ENCODE data around the gene MRPS9.

Gene MRPS9

DNA sequence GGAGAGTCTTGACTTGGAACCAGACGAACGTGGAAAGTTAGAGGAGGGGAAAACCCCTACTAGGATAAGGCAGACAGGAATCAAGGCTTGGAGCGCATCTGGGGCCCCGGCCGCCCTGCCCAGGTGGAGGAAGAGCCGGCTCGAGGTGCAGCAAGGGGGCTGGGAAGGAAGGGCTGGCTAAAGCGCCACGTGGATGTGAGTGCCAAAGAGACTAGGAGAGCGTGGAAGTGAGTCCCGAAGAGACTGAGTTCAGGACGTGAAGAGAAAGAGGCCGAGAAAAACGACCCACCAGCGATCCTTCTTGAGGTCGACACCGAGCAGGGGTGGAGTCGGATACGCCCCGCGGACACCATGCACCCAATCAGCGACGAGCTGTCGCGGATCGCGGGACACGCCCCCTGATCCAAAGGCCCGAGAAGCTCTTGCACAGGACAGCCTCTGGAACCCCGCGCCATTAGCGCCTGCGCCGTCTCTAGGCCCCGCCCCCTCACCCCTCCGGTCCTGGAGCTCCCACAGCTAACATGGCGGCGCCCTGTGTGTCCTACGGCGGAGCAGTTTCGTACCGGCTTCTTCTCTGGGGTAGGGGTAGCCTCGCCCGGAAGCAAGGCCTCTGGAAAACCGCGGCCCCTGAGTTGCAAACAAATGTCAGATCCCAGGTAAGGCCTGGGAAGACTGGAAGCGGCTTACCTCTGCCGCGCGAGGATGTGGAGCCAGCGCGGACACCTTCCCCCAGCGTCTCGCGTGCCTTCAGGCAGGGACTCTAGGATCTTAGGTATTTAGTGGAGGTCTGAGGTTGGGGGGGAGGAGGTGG lies at the start of gene MRPS9:
TSS of gene MRPS9 (plus strand) at position 498 of the 811 bp plus-strand sequence. CDS start at position 522, 24 bp downstream.
- peak; percentile 98 for DNase-seq

DNA sequence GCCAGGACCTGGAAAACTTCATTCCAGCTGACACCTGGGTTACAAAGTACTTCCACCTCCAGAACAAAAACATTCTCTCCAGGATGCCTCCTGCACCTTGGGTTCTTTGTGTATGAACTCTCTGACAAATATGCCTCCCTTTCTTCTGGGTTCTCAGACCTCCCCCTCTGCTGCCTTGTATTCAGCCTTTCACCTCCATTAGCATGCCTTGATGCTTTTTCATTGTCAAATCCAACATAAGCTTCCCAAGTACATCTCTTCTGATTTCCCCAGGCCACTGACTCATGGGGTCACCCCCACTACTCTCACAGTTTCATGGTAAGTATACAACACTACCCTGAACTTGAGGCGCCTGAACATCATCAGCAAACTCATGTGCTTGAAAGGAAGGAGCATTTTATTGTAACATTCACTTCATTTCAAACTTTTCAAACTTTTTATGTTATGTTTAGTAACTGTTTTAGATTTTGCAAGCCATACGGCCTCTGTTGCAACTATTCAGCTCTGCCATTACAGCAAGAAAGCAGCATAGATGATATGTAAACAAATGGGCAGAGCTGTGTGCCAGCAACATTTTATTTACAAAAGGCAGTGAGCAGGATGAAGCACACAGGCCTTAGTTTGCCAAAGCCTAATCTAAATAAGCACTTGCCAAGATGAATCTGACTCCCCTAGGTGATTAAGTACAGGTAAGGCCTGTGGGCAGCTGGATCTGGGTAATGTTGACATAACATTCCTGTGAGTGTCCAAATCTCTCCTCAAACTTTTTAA lies 32.5 kb upstream of the MRPS9 start:
- no peak for DNase-seq

DNA sequence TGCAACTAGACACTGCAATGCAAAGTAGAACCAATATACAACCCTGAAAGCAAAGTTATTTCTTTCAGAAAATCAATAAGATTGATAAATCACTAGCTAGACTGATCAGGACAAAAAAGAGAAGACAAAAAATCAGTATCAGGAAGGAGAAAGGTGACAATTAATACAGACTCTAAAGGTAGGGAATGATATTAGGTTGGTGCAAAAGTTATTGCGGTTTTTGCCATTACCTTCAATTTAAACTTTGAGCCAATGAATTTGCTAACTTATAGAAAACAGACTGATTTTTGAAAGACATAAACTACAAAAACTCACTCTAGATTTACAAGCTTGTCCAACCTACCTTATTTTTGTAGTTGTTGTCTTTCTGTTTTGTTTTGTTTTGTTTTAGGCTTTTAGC lies 30.5 kb upstream of the MRPS9 start:
- DNase-seq = no peak

DNA sequence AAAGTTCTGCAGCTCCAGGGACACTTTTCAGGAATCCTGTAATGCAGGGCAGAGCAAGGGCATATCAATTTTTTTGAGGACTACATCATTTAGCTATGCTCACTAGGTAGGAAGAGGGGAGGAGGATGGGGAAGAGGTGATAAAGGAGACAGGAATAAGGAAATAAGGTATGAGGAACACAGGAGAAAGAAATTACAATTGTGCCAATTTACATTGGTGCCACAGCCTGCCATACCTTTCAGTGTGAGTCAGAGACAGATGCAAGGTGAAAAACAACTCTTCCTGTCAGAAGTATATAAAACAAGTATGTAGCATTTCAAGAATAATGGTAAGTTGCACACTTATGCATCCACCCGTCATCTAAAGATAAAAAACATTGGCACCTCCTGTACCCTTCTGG lies 5.4 kb upstream of the MRPS9 start:
- DNase-seq = no peak

DNA sequence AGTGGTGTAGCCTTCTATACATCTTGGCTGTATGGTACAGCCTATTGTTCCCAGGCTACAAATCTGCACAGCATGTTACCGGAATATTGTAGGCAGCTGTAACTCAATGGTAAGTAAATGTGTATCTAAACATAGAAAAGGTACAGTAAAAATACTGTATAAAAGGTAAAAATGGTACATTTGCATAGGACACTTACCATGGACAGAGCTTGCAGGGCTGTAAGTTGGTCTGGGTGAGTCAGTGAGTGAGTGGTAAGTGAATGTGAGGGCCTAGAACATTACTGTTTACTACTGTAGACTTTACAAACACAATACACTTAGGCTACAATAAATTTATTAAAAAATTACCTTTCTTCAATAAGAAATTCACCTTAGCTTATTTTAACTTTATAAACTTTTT lies 3.7 kb upstream of the MRPS9 start:
- no peak for DNase-seq

DNA sequence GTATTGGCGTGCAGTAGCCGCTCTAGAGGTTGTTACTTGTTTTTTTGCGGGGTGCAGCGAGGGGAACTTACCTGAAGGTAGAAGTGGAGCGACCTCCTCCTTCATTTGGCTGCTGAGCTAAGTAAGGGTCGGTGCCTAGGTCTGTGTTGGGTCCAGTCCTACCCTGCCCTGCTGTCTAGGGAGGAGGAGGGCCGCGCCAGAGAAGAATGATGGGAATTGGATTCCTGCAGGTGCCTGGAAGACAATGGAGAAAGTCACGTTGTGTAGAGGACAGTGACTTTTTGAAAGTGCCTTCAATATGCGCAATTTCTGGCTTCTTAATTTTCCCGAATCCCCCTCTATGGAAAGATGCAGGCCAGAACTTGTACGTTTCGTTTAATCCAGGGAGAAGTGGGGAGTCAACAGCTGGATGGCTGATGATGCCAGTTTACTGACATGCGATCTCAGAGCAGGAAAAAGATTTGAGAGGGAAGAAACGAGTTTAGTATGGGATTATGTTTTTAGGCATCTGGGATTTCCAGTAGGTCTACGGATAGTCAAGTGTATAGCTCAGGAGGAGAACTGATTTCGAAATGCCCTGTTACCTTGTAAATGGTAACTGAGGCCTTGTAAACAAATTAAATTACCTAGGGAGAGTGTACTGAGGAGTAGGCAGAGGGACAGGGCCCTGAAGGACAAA lies 653 bp downstream of the MRPS9 start:
- DNase-seq = no peak

DNA sequence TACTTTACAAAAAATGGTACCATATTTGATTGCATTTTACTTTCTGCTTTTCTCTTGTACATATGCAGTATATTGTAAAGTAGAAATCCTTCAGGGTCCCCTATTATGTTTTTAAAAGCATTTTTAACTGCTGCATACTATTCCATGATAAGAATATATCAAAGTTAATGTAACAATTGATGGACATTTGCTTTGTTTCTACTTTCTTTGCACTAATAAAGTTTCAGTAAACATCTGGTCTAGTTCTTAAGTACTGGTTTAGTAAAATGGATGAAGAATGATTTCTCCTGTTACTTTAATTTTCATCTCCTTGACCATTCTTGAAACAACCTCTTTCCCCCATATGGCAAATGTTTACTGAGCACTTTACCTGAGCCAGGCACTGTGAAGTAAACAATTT lies 1.7 kb downstream of the MRPS9 start:
- no peak for DNase-seq

DNA sequence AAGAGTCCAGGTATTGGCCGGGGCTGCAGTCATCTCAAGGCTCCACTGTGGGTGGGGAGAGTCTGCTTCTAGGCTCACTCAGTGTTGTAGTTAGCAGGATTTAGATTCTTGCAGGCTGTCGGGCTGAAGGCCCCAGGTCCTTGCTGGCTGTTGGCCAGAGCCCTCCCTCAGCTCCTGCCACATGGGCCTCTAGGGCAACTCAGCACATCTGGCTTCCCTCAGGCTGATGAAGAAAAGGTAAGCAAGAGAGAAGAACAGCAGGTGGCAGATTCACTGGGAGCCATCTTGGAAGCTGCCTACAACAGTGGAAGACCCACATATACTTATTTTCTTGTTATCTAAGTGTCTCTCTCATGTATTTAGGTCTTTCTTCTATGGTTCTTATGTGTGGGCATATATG lies 4.3 kb downstream of the MRPS9 start:
- DNase-seq = no peak

DNA sequence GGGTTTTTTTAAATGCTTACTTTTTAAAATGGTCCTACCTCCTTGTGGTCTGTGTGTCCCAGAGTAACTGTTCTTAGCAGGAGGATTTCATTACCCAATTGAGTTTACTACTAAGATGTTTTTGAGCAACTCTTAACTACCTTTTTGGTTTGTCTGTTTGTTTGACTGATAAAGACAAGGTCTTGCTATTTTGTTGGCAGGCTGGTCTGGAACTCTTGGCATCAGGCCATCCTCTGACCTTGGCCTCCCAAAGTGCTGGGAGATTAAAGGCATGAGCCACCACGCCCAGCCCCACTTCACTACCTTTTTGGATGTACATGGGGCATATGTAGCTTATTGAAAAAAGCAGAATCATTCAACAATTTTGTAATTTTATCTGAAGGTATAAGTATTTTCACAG lies 14.9 kb downstream of the MRPS9 start:
- DNase-seq = no peak

DNA sequence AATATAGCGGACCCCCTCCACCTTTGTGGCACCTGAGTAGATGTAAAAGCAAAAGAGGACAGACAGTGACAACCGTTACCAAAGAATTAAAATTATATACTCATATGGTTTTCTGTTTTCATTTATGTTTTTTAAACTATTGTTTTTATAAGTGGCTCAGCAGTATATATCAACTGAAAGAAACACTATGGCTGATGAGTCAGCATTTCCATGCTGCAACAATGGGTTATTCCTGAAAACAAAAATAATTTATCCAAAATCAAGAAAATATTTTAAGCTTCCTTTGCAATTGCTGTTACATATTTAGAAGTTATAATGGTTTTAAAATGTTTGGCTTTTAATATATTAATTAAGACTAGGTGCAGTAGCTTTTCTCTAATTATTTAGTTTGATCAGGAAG lies 17.7 kb downstream of the MRPS9 start:
- no peak for DNase-seq

DNA sequence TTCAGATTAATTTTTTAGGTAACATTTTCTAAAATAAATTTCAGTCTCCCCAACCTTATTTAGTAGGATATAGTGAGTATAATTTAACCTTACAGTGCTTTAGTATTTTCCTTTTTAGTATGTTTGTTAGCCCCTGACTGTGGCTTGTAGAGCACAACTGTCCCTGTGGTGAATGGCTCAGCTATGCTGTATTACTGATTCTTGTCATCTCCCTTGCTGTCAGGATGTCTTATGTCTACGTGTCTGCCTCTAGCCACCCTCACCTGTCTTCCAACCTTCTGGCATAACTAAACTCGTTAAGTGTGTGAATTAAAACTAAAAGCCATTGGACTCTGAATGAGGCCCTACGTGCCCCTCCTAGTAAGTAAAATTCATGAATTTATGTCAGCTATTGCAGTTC lies 18.4 kb downstream of the MRPS9 start:
- DNase-seq = no peak

DNA sequence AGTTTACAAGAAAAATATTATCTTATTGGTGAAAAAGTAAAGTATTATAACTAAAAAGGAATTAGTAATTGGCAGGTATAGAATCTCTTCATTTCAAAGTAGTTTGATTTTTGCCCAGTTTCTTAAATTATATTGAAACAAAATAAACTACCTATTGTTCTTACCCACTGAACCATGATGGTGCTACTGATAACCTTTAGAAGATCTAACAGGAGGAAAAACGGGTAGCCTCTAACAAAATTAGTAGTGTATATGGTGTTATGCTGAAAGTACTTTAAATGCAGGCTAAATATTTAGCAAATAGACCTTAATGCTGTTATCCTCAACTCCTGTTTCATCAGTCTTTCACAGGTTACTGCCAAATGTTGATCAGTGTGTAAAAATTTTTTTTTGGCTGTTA lies 19.1 kb downstream of the MRPS9 start:
- no peak for DNase-seq

DNA sequence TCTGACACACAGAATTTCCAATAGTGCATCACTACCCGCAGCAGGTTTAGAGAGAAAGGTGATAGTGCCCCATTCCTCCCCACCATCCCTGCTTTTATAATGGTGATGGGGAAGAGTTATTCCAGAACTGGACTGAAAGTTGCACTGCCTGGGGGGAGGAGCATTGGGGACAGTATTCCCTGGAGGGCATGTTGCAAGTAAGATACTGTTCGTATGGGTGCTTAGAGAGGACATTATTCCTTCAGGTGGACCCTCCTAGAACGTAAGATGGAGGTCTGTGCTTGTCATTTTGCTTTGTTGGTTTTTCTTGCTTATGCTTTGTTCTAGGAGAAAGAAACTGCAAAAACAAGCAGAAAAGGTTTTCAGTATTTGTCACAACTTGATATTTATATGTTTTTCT lies 23.7 kb downstream of the MRPS9 start:
- no peak for DNase-seq

DNA sequence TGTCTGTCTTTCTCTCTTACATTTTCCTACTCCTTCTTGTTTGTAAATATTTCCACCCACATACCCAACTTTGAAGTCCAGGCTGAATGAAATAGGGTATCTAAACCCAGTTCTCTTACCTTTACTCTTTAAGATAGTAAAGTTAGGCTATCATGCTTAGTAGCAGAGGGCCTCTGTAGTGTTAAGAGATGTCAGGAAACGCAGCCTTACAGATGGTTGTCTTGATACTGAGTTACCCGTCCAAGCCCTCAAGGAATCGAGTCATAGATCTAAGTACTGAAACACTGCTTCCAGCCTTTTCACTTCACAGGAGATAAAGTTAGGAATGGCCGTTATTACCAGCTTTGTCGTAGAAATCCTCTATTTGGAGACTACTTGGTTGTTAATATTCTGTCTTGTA lies 24.3 kb downstream of the MRPS9 start:
- no peak for DNase-seq

DNA sequence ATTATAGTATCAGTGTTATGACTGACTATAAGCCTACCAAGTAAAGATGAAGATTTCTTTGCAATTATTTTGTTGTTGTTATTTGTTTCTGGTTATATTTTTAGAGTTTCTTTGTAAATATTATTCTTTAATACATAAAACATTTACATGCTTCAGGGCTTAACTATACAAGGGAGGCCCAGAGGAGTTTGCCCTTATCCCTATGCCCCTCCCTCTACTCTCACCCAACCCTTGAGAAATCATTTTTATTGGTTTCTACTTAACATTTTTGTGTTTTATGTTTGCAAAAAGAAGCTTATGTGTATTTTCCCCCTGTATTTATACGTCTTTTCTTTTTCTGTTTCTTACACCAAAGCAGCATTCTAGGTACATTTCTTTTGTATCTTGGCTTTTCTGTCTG lies 30.5 kb downstream of the MRPS9 start:
- no peak for DNase-seq

DNA sequence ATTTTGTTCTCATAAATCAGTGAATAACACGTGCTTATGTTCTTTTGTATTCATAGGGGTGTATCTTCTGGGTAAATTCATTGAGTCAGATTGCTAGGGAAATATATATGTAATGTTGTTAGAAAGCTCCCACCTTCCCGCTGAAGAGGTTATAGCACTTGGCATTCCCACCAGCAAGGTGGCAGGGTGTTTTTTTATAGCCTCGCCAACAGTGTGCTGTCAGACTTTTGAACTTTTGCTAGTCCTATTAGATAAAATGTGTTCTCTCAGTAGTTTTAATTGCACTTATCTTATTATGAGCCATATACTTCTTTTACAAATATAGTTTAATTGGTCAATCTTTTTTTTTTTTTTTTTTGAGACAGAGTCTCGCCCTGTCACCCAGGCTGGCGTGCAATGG lies 31.0 kb downstream of the MRPS9 start:
- no peak for DNase-seq

DNA sequence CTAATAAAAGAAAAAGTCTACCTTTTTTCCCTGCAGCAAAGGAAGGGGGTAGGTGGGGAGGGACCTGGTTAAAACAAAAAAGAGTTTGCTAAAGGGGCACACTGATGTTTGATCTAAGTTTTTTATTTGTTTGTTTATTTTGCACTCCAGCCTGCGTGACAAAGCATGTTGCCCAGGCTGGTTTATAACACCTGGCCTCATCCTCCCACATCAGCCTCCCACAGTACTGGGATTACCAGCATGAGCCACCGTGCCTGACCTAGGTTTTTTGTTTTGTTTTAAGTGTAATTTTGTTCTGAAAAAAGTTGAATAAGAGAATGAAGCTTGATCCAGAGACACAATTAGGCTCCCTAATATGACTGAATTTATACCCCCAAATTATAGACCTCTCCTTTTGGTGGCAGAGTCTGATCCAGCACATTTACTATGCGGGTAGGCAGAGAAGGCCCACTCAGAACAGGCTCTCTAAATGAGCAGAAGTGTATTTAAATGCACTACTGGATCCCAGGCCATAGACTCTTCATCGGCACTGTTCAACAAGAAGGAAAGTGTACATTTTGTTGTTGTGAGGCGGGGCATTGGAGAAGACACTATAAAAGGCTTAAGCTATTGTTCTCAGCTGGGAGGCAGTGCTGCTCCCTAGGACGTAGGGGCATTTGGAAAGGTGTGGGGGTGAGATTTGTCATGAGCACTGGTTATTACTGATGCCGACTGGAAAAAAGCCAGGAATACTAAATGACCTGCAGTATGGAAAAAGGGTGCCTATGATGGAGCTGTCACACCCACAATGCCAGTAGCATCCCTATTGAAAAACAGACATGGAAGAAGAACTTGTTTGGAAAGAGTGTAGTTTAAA lies 32.4 kb downstream of the MRPS9 start:
- no peak for DNase-seq

DNA sequence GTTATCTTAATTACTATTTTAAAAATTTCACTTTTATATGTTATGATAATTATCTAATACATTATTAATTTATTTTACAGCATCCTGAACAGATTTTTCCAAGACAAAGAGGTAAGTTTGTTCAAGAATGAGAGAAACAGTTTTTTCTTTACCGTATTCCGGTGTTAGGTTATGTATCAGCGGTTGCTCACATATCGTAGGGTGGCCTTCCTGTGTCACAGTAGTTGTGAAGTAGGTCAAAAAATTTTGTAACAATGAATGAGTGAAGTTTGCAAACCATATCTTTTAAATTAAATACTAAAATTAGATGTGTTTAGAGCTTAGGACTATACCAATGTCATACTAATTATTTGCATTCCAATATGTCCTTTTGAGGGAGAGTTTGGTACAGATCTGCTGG lies 33.5 kb downstream of the MRPS9 start:
- DNase-seq = no peak

DNA sequence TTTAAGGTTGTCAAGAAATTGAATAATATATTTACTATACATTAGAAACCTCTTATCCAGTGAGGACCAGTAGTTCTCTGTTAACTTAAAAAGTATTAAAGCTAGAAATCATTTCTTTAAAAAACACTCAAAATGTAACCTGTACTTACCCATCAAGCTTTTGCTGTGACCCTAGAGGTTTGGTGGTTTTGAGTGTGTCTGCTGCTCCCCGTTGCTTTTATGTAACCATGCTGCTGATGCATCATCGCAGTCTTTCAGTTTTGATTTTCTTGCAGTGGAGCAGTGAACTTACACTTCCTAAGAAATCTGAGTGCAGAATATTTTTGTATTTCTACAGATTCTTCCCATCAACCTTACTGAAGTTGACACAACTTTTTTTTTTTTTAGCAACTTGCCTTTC lies 34.2 kb downstream of the MRPS9 start:
- DNase-seq = peak; percentile 1 to 7

DNA sequence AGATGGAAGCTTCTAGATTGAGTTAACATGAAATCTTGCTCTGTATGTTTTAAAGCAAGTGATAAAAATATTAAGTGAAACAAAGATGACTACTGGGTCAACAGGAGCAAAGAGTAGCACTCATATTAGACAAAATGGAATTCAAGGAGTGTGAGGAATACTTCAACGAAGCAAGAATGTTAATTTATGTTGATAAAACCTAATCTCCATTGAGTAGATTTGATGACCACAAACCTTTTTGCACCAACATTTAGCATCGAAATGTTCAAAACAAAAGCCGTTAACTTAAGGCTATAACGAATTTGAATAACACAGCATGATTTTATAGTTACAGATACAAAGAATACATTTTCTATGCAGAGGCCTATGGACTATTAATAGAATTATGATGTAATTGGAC lies 35.7 kb downstream of the MRPS9 start:
- no peak for DNase-seq

DNA sequence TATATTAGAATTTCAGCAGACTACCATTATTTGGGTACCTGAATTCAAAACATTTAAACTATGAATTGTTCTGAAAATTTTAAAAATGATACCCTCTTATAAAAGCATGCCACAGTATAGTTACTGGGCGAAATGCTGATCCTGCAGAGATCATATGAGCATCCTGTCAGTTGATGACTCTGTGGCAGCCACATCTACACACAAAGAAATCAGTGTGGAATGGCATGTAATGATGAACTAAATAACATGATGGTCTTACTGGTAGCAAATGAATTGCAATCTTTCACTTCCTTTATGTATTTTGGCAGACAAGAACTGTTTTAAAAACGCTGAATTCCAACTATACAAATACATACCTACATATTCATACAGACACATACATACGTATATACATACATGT lies 38.3 kb downstream of the MRPS9 start:
- no peak for DNase-seq

DNA sequence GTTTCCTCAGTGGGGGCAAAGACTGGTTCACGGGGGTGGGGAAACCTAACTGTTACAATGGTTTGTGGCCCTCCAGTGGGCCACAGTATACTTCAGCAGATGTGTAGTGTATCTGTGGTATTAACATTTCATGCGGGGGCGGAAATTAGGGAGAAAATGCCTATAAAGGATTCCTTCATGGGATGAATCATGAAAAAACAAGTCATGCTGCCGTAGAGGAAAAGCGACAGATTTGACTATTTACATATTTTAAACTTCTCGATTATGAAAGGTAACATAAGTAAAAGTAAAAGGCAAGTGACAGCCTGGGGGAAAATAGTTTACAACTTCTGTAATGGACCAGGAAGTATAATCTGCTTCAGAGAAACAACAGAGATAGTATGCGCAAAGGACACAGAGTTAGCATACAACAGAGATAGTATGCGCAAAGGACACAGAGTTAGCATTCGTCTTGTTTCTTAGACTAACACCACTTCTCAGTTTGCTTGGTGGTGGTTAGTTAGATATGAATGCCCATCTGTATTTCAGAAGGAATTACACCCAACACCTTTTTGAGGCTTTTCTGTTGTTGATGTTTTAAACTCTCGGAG lies 41.1 kb downstream of the MRPS9 start:
- DNase-seq = no peak

DNA sequence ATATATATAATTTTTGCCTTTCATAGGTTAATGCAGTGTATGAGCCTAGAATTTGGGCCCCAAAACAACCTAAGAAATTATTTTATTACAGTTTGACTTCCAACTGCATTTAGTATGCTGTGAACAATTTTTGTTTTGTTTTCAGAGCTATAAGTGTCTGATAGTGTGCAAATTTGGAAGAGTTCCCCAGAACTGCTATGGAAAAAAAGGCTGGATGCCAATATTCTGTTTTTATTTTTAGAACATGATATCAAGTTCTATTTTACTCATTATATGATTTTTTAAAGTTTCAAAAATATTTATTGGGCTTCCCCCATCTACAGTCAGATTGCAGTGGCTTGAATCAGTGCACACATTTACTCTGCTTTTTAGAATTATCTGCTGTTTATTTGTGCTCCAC lies 42.6 kb downstream of the MRPS9 start:
- DNase-seq = no peak
